GM21529 (cell line): ENCODE measurements around the gene RBM15B.
"Not testable (repeated sequence)": the region's sequence is repeated elsewhere in the genome, so short reads cannot be mapped to it uniquely, and the experiment has no call there.

ENCODE experiments used
- ATAC-seq: cut with Tn5 transposase; IDR thresholded peaks from one replicate; pipeline ENCODE4 v1.9.1; 2021; ENCODE audit not compliant: unreplicated experiment

RBM15B gene, protein sequence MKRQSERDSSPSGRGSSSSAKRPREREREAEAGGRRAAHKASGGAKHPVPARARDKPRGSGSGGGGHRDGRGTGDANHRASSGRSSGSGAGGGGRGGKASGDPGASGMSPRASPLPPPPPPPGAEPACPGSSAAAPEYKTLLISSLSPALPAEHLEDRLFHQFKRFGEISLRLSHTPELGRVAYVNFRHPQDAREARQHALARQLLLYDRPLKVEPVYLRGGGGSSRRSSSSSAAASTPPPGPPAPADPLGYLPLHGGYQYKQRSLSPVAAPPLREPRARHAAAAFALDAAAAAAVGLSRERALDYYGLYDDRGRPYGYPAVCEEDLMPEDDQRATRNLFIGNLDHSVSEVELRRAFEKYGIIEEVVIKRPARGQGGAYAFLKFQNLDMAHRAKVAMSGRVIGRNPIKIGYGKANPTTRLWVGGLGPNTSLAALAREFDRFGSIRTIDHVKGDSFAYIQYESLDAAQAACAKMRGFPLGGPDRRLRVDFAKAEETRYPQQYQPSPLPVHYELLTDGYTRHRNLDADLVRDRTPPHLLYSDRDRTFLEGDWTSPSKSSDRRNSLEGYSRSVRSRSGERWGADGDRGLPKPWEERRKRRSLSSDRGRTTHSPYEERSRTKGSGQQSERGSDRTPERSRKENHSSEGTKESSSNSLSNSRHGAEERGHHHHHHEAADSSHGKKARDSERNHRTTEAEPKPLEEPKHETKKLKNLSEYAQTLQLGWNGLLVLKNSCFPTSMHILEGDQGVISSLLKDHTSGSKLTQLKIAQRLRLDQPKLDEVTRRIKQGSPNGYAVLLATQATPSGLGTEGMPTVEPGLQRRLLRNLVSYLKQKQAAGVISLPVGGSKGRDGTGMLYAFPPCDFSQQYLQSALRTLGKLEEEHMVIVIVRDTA

DNA sequence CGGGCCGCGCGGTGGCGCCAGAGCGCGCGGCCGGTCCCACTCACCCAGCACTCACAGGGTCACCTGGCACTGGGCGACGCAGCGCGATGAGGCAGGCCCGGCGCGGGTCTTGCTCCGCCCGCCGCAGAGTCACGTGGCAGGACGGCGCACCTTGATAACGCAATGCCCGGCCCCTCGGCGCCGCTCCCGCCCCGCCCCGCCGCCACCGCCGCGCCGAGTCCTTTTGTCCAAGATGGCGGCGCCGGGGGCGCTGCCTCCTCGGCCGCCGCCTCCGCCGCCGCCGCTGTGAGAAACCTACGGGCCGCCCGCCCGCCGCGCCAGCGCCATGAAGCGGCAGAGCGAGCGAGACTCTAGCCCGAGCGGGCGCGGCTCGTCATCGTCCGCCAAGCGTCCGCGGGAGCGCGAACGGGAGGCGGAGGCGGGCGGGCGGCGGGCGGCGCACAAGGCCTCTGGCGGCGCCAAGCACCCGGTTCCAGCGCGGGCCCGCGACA, at the start of gene RBM15B:
RBM15B (plus strand) TSS at position 211 of the 491 bp plus-strand sequence; CDS start at position 326, 115 bp downstream.
- ATAC-seq, result peak; percentile 92

DNA sequence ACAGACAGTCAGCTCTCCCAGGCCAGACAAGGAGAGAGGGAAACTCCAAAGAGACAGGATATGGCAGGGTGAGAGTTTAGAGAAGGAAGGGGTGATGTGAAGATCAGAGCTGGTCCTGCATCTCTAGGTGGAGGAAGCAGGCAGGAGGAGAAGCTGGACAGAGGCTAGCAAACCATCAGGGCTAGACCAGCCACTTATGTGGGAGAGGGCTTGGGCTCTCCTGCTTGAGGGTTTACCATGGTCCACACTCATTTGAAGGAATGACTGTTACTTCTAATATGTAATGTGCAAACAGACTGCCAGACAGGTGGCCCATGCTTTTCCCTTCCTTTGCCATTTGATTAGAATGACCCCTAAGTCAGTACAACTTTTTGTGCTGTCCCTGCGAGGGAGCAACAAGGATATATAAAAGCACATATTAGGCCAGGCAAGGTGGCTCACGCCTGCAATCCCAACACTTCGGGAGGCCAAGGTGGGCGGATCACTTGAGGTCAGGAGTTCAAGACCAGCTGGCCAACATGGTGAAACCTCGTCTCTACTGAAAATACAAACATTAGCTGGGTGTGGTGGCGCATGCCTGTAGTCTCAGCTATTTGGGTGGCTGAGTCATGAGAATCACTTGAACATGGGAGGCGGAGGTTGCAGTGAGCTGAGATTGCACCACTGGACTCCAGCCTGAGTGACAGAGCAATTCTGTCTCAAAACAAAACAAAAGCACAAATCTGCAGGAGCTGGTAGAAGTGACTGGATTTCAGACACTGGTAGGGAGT, 47.0 kb upstream of the RBM15B start:
- no peak for ATAC-seq

DNA sequence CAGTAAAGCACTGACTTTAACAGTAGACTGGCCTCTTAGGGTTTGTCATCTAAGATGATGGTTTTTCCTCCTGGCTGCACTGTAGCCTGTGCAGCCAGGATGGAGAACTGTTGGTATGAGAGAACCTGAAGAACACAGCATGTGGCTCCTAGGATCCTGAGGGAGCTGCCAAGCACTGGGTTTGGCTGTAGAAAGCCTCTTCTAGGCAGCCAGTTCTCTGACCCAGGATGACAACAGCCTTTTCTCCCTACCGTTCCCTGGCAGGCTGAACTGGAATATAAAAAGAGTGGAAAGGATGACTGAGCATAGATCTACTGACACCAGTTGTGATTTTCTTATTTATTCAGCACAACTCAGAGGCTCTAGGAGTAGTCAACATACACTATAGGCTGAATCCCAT, 40.3 kb upstream of the RBM15B start:
- ATAC-seq, result no peak

DNA sequence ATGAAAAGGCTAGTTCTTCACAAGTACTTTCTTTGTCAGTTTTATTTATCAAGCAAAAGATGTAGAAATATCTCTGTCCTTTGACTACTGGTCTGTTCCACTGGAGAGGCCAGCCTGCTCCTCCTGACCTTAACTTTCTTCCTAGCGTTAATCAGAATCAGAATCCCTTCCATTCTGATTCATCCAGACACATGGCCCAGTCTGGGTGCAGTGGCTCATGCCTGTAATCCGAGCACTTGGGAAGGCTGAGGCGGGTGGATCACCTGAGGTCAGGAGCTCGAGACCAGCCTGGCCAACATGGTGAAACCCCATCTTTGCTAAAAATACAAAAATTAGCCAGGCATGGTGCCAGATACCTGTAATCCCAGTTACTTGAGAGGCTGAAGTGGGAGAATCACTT, 38.0 kb upstream of the RBM15B start:
- ATAC-seq, result no peak

DNA sequence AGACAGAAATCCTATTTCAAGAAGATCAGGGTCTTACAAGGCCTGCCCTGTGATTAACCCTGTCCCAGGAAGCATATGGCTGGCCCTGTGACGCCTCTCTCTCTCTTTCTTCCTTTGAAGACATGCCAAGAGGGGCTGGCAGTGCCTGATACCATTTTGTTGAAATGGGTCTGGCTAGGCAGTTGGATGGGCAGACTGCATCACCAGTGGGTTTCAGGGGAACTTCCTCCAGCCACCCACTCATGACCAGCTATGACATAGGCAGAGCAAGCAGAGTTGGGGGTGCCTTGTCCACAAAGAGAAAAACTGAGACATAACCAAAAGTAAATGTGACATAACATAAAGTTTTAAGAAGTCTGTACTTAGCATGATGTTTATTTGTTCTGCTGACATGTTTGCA, 37.4 kb upstream of the RBM15B start:
- no peak for ATAC-seq

DNA sequence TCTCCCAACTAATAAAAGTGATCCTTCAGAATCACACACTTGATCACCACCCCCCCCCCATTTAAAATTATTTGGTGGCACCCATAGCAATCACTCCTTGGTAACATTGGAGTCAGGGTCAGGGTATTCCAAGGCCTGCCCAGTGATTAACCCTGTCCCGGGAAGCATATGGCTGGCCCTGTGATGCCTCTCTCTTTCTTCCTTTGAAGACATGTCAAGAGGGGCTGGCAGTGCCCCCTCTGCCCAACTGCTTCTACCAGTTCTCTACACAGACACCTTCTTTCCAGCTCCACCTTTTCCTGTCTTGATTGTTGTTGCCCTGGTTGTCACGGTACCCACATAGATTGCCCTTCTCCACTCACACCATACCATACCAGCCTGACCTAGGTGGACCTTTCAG, 36.9 kb upstream of the RBM15B start:
- no peak for ATAC-seq

DNA sequence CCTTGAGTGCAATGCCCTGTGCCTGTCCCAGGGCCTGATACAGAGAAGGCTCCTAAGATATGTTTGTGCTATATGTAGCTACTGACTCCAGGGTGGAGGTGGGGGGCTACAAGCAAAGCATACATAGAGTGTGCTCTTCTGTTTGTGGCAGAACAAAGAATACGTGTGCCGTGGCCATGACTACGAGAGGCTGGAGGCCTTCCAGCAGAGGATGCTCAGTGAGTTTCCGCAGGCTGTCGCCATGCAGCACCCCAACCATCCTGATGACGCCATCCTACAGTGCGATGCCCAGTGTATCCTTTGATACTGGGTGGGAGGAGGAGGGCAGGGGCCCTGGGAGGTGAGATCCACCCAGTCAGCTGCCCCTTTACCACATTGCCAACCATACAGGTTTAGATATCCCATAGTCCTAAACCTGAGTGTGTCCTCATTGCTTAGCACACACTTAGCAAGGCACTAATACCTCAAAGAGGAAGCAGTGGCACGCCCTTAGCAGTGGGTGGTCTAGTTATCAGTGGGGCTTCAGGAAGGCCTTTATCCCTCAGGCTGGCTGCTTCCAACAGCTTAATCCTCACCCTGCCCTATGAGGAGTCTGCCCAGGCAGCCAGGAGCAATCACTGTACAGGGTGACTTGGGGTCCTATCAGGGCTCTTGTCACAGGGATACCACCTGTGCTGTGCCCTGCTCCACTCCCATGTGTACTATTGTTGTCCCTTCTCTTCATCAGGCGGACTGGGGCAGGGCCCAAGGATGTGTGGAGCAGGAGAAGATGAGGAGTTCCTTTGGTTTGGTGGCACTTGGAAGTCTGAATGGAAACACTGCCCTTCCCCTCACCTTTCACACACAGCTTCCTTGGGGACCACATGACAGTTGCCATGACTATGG, 36.1 kb upstream of the RBM15B start:
- no peak for ATAC-seq

DNA sequence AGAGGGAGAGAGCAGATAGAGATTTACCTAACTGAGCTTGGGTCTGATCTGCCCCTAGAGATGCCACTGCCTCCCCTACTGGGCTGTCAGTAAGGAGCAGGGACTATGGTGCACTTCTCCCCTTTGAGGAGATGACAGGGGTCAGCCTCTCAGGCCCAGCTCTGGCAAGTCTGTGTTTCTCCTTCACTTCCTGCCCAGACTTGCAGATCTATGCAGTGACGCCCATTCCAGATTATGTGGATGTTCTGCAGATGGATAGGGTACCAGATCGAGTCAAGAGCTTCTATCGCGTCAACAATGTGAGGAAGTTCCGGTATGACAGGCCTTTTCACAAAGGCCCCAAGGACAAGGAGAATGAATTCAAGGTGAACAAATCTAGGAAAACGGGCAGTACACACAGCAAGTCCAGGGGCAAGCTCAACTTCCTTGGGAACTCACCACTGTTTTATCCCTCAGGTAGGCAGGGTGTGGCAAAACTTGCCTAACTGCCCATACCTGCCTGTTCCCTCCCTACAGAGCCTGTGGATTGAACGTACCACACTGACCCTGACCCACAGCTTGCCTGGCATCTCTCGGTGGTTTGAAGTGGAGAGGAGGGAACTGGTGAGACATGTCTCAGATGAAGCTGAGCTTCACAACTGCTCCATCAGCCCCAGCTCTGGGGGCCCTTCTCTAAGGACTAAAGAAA, 35.0 kb upstream of the RBM15B start:
- ATAC-seq, result no peak

DNA sequence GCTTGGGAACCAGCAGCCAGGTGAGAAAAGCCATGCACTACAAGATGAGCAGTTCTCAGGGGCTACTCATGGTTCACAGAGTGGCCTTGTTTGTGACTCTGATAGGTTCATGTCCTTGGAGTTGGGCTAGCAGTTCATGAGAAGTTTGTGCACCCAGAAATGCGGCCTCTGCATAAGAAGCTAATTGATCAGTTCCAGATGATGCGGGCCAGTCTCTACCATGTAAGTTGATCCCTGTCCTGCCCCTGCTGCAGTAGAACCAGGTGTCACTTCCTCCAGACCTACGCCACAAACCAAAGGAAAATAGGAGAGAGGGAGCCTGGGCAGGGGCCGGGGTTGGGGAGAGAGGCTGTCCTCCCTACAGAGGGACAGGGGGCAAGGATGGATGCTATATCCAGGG, 33.2 kb upstream of the RBM15B start:
- no peak for ATAC-seq

DNA sequence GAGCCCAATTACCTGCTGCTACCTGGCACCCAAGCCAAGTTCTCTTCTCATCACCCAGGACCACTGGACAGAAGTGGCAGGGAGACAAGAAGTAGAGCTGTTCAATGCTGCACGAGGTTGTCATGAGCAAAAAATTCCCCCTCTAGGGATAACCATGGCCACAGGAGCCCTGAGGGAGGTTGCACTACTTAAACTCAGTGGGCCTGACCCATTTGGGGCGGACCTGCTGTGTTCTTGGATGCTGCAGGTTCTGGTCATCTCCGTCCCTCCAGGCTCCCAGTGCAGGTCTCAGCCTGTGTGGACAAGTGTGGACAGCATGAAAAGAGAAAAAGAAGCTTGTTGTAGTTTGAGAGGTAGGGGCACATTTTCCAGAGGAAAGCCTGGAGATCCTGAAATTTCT, 32.1 kb upstream of the RBM15B start:
- ATAC-seq, result no peak

DNA sequence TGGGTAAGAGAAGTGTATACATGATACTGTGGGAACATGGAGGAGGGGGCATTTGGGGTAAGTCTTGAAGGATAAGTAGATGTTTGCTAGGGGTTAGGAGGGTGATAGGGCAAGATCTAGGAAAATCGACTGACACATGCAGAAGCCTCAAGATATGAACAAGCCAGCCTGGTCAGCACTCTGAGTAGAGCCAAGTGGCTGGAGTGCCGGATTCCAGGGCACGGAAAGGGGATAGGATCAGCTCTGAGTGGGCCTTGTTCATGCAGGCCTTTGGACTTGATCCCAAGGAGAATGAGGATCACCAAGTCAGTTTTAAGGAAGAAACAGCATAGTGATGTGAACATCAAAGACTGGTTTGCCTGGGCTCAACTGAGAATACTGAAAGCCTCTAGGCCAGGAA, 30.3 kb upstream of the RBM15B start:
- ATAC-seq, result no peak

DNA sequence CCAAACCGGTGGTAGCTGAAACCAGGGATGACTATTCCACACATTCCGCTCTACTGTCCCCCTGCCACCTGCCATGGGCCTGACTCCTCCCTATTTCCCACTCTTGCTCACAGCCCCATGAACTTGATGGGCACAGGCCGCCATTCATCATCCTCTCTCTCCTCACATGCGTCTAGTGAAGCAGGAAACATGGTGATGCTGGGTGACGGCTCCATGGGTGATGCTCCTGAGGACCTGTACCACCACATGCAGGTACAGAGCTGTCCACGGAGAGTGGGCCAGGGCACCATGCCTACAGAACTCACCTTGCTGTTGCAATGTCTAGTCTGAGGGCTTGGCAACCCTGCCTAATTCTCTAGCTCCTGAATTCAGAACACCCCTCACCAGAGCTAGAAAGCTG, 29.3 kb upstream of the RBM15B start:
- no peak for ATAC-seq

DNA sequence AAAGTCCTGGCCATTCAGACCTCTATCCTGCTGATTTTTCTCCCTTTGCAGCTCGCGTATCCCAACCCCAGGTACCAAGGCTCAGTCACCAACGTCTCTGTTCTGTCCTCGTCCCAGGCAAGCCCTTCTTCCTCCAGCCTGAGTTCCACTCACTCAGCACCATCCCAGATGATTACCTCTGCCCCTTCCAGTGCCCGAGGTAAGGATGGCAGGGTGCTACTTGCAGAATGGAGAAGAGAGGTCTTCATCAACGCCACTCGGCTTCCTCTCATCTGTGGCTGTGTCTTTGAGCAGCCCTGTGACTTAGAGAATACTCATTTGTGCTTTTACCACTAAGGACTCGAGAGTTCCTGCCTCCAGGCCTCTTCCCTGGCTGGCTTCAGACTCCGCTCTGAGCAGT, 28.6 kb upstream of the RBM15B start:
- no peak for ATAC-seq

DNA sequence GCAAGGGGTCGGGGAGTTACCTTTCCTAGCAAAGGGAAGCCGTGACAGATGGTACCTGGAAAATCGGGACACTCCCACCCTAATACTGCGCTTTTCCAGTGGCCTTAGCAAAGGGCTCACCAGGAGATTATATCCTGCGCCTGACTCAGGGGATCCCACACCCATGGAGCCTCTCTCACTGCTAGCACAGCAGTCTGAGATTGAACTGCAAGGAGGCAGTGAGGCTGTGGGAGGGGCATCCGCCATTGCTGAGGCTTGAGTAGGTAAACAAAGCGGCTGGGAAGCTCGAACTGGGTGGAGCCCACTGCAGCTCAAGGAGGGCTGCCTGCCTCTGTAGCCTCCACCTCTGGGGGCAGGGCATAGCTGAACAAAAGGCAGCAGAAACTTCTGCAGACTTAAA, 22.8 kb upstream of the RBM15B start:
- not testable (repeated sequence) for ATAC-seq

DNA sequence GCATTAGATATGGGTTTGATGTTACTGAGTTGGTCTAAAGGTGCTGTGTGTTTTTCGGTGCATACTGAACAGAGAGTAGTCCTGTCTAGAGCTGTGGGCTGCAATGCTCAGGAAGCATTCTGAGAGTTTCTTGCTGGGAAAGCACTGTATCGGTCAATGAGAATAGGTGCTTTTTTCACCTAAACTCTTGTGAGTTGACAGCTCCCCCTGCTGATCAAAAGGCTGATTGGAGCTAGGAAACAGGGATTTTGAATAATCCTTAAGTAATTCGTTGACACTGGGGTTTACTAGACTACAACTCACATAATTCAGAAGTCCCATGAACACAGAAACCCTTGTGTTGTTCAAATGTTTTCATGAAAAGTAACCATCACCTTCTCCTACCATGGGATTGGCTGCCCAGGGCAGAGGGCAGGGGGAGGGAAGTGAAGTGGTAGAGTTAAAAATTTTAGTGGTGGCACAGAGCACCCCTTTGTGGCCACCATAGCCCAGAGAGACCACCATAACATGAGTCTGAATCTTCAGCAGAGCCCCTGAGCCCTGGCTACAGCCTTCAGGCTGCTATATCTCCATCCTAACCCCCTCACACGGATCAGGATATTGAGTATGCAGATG, 19.0 kb upstream of the RBM15B start:
- no peak for ATAC-seq

DNA sequence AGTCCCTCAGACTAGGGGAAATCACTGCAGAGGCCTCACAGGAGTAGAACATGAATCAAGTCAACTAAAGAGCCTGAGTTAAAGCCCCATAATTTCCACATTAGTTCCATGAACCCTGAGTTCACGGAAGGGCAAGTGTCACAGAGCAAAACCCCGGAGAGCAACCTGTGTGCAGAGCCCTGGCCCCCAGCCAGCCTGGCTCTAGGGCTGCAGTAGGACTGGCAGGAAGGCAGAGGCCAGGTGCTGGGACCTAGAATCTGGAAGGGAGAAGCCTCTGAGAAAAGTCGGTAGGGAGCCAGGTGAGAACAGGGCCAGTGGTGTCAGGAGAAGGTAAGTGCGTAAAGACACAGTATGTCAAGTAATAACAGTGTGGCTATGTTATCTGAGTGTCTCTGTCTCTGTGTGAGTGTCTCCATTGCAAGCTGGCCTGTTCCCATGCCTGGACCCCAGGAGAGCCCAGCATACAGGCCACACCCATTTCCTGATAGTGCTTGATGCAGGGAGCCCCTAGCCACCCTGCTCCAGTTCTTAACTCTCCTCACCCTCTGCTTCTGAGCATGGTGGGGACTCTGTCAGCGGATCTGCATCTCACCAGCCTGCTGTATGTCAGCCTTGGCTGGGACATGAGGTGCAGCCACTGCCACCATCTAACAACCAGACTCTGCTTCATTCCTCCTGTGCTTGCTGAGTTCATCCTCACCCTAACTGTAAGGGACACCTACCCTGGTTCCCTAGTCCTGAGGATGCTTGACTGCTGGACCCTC, 17.2 kb upstream of the RBM15B start:
- ATAC-seq, result no peak

DNA sequence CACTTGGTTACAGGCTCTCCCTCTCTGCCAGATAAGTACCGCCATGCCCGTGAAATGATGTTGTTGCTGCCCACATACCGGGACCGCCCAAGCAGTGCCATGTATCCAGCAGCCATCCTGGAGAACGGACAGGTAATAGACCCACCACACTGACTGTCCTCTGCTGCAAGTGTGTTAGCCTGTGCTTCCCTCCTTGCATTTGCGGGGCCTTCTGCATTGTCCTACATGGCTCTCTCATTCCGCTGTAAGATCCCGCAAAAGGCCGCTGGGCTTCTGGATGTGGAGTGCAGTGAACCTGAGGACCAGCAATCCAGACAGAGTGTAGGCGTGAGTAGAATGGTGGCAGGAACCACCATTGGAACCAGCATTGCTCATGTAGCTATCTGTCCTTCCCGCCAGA, 16.6 kb upstream of the RBM15B start:
- ATAC-seq, result no peak

DNA sequence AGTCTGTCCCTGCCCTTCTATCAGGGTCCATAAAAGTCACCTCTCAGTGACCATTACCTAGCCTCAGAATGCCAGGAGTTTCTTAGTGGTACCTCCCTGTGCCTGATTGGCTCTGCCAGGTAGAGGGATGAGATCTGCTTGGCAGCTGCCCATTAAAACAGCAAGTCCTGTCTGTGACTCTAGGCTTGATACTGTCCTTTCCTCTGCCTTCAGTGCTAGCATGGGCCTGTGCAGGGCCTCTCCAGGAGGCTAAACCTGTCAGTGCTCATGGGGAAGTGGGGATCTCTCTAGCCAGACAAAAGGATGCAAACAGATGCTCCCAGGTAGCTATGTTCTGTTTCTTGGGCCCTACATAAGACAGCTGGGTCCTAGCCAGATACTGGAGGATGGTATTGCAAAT, 15.9 kb upstream of the RBM15B start:
- no peak for ATAC-seq

DNA sequence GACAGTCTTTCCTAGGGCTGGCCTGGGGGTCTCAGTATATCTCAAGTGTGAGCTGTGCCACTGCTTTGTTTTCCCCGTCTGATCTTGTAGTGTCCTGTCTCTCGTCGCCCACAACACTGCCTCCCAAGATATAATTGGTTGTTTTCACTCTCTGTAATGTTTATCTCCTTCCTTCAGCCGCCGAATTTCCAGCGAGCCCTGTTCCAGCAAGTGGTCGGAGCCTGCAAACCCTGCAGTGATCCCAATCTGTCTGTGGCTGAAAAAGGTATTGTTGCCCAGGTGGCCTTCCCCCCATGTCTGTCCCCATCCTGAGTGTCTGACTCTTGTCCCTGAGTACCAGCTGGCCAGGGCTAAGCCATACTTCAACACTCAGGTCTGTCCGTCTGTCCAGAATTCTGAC, 15.5 kb upstream of the RBM15B start:
- no peak for ATAC-seq
